ENCODE data around the gene PLA2R1. TPM values are rescaled to one million over a fixed set of nuclear protein-coding genes. Genes with fewer than 3 reads are reported as not detected.

Gene PLA2R1
- total and polyA plus RNA-seq, 9 donors = 9.9 to 33.8 (median 20.4) TPM

DNA sequence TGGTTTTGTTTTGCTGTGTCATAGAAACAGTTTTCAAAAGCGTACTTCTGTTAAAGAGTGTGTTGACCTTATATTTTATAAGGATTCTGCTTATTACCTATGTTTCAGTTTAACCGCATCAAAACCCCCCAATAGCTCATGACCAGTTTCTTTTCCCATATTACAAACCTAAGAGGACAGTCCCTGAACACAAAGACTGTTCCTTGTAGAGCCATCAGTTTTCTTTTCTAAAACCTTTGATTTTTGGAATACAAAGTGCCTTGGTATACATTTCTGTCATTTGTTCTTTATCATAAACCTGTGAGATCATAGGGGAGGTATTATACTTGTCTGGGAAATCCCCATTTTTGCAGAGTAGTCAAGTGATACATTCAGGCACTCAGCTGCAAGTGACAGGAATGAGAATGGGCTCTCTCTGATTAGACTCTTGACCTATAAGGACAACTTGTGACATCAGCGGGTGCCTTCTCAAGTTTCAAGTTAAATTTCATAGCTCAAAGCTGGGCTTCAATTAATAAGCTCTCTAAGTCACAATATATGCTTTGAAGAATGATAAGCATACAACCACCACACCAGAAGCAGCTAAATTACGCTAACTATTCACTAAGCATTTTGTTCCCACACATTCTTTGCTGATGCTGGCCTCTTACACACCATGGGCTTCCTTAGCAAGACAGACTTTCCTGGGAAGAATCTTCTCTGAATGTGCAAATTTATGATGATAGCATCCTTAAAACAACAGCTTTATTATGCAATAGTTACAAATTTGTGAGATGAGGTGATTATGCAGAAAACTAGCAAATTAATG lies 167.0 kb downstream of the PLA2R1 start:
- DNase-seq = no peak
- H3K9me3 ChIP-seq = no peaks in the 10 kb centered on the region
- H3K4me1 ChIP-seq (ENCODE audit: insufficient read depth) = no peaks in the 10 kb centered on the region
- intact Hi-C loops (cut with DNase I) = no loop called here
- H3K4me3 ChIP-seq = no peak overlapping the region
- no peak overlapping the region for H3K27ac ChIP-seq
- no peak for TF ChIP-seq EP300 (IDR thresholded peaks at IDR 0.05)
- H3K36me3 ChIP-seq = no peaks in the 10 kb centered on the region
- H3K27me3 ChIP-seq = no peaks in the 10 kb centered on the region
- 66 to 72% (median 69%) methylated on average over 4 of the region's 4 CpGs for WGBS, 3 donors

GRCh38 chr2:159894145-159894838 lies 168.1 kb downstream of the PLA2R1 start:
- Histone ChIP-seq H3K36me3 (no peaks in the 10 kb centered on the region), H3K9me3 (no peaks in the 10 kb centered on the region), H3K4me3 (no peak overlapping the region), H3K27me3 (no peaks in the 10 kb centered on the region), H3K27ac (no peak overlapping the region), H3K4me1 (ENCODE audit: insufficient read depth) (no peaks in the 10 kb centered on the region)
- 73 to 80% (median 75%) methylated on average over 8 of the region's 8 CpGs for WGBS, 3 donors
- intact Hi-C loops (cut with DNase I) = no loop called here
- TF ChIP-seq CTCF (IDR thresholded peaks at IDR 0.05) (no peak), POLR2A (IDR thresholded peaks at IDR 0.05) (no peak), EP300 (IDR thresholded peaks at IDR 0.05) (no peak)
- no peak for DNase-seq

DNA sequence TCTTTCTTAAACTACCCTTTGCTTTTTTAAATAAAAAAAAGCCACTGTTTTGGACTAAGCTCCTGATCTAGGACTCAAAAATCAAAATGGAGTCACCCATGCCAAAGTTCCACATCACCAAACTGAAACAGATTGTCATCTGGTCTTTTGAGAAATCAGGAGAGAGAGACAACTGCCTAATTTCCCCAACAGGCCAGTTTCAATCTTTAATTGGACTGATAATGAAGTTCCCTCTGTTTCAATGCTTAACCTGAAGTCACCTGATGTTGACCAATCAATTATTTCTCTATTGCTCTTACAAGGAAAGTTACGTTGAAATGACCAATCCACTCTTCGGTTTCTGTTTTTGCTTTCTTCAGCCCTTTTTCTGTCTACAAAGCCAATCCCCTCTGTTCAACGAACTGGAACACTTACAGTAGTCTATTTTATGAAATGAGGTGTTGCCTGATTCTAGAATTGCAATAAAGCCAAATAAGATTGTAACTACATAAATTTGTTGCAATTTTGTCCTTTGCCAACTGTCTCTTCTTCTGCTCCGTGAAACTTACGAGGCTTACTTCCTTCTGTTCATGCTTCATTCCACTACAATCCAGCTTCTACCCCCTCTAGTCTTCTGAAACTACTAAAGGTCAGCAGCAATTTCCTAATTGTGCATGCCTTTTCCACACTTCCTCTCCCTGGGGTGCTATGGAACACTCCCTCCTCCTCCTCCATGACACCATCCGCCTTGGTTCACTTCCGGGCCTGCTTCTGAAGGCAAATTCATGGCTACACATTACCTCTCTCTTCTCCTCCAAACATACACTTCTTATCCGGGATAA lies 169.2 kb downstream of the PLA2R1 start:
- no peaks in the 10 kb centered on the region for H3K36me3 ChIP-seq
- no peak overlapping the region for H3K4me3 ChIP-seq
- WGBS, 3 donors = 91 to 95% (median 91%) methylated on average over 8 of the region's 8 CpGs
- no peak for TF ChIP-seq CTCF (IDR thresholded peaks at IDR 0.05)
- no peak for TF ChIP-seq EP300 (IDR thresholded peaks at IDR 0.05)
- no peak for TF ChIP-seq POLR2A (IDR thresholded peaks at IDR 0.05)
- no peaks in the 10 kb centered on the region for H3K4me1 ChIP-seq (ENCODE audit: insufficient read depth)
- no peaks in the 10 kb centered on the region for H3K27me3 ChIP-seq
- intact Hi-C loops (cut with DNase I) = no loop called here
- H3K9me3 ChIP-seq = no peaks in the 10 kb centered on the region
- H3K27ac ChIP-seq = no peak overlapping the region
- DNase-seq = no peak

DNA sequence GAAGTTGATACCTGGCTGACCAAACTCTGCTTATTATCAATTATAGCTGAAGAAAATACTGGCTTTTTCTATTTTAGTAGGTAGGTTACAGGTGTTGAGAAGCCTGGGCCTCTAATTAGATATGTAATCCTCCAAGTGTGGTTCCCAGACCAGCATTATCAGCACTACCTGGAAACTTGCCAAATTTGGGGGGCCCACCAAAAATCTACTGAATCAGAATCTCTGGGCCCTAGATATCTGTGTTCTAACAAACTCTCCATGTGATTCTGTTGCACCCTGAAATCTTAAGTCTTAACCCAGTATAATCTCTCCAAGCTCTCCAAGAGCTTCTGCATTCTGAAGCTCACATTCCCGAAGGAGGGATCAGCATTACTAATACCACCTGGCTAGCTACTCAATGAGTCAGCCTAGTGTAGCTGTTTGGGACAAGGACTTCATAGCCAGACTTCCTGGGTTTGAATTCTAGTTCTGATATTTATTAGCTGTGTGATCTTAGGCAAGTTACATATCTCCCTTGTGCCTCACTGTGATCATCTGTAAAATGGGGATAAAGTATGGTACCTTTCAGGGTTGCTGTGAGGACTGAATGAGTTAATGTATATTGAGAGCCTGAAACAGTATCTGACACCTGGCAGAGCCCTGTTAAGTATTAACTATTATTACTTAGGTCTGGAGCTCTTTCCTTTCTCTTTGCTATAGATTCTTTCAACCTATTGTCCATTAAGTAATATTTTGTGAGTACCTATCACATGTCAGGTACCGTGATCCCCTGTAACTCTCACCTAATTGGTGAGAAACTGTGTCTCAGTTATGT lies 170.3 kb downstream of the PLA2R1 start:
- no peaks in the 10 kb centered on the region for H3K4me1 ChIP-seq (ENCODE audit: insufficient read depth)
- intact Hi-C loops (cut with DNase I) = no loop called here
- TF ChIP-seq EP300 (IDR thresholded peaks at IDR 0.05) (no peak), CTCF (IDR thresholded peaks at IDR 0.05) (no peak), POLR2A (IDR thresholded peaks at IDR 0.05) (no peak)
- 71 to 76% (median 73%) methylated on average over 2 of the region's 2 CpGs for WGBS, 3 donors
- no peaks in the 10 kb centered on the region for H3K36me3 ChIP-seq
- H3K9me3 ChIP-seq = no peaks in the 10 kb centered on the region
- no peak for DNase-seq
- H3K4me3 ChIP-seq = no peak overlapping the region
- H3K27ac ChIP-seq = no peak overlapping the region
- H3K27me3 ChIP-seq = no peaks in the 10 kb centered on the region

All from ovary (tissue), 9 donors.